NCI-H2171 treated with DMSO at 0.1 percent for 48 hours (cell line): ENCODE results near the gene APOBEC3F.
A peak's percentile ranks its signal among the peaks of the same experiment; 100 is the strongest.

Experiments
- DNase-seq: peaks from one replicate; lab custom pipeline; 2025; lab: John Stamatoyannopoulos, UW

The APOBEC3F gene

DNA sequence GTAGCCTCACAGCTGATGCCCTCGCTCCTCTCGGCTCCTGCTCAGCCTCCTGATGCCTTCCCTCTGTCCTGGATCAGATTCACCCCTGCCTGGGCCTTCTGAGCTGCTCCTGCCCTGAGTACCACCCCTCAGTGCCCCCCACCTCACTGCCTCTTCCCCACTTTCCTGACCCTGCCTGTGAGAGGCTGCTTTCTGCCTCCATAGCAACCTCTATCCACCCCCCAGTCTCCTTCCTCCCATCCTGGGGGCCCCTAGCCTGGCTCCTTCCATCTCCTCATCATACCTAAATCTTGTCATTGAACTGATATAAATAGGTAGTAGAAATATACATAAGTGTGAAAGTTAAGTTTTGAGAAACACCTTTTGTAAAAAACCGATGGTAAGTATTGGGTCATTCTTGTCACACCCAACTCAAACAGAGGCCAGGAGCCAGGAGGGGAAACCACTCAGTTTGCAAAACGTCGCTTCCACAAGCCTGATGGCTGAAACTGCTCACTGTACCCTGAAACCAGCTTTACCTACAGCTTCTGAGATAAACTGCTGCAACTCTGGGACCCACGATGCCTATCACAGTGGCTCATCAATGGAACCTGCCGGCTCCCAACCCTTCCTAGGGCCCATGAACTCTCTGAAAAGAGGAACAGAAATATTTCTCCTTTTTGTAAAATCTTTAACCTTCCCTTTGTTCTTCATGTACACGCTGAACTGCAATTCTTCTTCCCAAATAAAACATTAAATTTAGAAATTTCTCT lies 51.6 kb downstream of the APOBEC3F start:
- DNase-seq = no peak

GRCh38 chr22:39094717-39095389 lies 54.2 kb downstream of the APOBEC3F start:
- DNase-seq = no peak

DNA sequence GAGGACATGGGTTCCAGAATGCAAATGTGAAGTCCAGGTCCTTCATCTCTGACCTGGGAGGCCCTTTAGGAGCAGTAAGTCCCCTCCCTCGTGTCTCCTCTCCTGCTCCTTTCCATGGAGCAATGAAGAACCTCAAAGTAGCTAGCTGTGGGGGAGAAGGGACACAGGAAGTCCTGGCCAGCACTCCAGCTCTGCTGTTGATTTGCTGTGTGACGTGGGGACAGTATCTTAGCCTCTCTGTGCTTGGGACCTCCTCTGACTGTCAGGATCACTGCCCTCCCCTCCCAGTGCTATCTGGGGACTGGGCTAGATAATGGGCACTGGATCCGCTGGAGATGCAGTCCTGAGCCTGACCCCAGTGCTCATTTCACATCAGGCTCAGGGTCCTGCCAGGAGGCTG lies 55.3 kb downstream of the APOBEC3F start:
- no peak for DNase-seq

- peak; percentile 24 for DNase-seq
These were observed 56.7 kb downstream of the APOBEC3F start, which contains the start of gene APOBEC3H for GRCh38 chr22:39097098-39098020. TSS of gene APOBEC3H (plus strand) at chr22:39097244. CDS start at chr22:39100279, 3,035 bp downstream.

DNA sequence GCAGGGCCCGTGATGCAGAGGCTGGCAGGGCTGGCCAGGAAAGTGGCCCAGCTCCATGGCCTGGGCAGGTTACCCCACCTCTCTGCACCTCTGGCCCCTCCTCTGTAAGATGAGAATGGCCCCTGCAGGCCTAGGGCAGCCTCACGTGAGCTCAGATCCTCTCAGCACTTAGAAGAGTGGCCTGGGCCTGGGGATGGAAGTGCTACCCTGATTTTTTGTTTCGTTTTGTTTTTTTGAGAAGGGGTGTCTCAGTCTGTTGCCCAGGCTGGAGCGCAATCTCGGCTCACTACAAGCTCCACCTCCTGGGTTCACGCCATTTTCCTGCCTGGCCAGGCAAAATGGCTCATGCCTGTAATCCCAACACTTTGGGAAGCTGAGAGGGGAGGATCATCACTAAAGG lies 57.4 kb downstream of the APOBEC3F start:
- DNase-seq = peak; percentile 27

- DNase-seq = no peak
These were observed 57.9 kb downstream of the APOBEC3F start for GRCh38 chr22:39098576-39098975.

DNA sequence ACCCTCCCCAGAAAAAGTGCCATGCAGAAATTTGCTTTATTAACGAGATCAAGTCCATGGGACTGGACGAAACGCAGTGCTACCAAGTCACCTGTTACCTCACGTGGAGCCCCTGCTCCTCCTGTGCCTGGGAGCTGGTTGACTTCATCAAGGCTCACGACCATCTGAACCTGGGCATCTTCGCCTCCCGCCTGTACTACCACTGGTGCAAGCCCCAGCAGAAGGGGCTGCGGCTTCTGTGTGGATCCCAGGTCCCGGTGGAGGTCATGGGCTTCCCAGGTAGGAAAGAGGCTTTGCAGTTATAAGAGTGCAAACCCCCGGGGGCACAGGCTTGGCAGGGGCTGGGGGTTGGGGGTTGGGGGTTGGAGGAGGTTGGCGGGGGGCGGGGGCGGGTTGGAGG lies 60.6 kb downstream of the APOBEC3F start:
- DNase-seq = no peak

DNA sequence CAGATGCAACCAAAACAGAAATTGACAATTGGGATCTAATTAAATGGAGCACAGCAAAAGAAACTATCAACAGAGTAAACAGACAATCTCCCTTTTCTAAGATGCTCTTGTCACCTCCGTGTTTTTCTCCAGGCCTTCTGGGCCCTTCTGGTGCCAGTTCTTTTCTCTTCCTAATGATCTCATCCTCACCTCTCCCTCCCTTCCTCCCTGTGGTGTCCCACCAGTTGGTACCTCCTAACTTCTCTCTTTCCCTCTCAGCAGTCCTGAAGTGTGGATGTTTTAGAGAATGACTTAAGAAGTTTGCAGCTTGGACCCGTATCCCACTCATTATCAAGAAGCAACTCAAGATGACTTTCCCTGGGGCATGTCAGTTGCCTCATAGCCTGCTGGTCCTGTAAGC lies 62.8 kb downstream of the APOBEC3F start:
- DNase-seq = no peak
